ENCODE measurements around the gene ZFPL1. TPM values are rescaled to one million over a fixed set of nuclear protein-coding genes. Genes with fewer than 3 reads are reported as not detected.

Gene ZFPL1
- total and polyA plus RNA-seq, 4 donors = 12.3 to 19.2 (median 16.3) TPM

GRCh38 chr11:65087216-65087615 is 3.2 kb downstream of the ZFPL1 start:
- no peaks in the 10 kb centered on the region for H3K27me3 ChIP-seq (ENCODE audit: control insufficient read depth in 4 of 4, insufficient read depth in 4 of 4, low read length in 3 of 4)
- H3K4me1 ChIP-seq (ENCODE audit: control insufficient read depth in 4 of 4, insufficient read depth in 4 of 4, low read length in 3 of 4) = peaks cover 10 to 23% (median 18%) of the 10 kb centered on the region in 4 donors
- no peak for DNase-seq (ENCODE audit: low spot score)
- no peak for TF ChIP-seq HNF4A (conservative IDR thresholded peaks at IDR 0.05)
- TF ChIP-seq EGR1 (IDR thresholded peaks at IDR 0.05; ENCODE audit: low read depth in 2 of 2) = no peak
- no peak for TF ChIP-seq RXRA (IDR thresholded peaks at IDR 0.05)
- no peak for TF ChIP-seq NR2F2 (IDR thresholded peaks at IDR 0.05)
- no peak for TF ChIP-seq TAF1 (conservative IDR thresholded peaks at IDR 0.05)
- no peak for TF ChIP-seq YY1 (IDR thresholded peaks at IDR 0.05)
- TF ChIP-seq, protein P1, sequence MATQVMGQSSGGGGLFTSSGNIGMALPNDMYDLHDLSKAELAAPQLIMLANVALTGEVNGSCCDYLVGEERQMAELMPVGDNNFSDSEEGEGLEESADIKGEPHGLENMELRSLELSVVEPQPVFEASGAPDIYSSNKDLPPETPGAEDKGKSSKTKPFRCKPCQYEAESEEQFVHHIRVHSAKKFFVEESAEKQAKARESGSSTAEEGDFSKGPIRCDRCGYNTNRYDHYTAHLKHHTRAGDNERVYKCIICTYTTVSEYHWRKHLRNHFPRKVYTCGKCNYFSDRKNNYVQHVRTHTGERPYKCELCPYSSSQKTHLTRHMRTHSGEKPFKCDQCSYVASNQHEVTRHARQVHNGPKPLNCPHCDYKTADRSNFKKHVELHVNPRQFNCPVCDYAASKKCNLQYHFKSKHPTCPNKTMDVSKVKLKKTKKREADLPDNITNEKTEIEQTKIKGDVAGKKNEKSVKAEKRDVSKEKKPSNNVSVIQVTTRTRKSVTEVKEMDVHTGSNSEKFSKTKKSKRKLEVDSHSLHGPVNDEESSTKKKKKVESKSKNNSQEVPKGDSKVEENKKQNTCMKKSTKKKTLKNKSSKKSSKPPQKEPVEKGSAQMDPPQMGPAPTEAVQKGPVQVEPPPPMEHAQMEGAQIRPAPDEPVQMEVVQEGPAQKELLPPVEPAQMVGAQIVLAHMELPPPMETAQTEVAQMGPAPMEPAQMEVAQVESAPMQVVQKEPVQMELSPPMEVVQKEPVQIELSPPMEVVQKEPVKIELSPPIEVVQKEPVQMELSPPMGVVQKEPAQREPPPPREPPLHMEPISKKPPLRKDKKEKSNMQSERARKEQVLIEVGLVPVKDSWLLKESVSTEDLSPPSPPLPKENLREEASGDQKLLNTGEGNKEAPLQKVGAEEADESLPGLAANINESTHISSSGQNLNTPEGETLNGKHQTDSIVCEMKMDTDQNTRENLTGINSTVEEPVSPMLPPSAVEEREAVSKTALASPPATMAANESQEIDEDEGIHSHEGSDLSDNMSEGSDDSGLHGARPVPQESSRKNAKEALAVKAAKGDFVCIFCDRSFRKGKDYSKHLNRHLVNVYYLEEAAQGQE (IDR thresholded peaks at IDR 0.05) = no peak
- no peak for TF ChIP-seq HNF4G (IDR thresholded peaks at IDR 0.05)
- no peak for TF ChIP-seq RAD21 (IDR thresholded peaks at IDR 0.05)
- TF ChIP-seq, protein P2, sequence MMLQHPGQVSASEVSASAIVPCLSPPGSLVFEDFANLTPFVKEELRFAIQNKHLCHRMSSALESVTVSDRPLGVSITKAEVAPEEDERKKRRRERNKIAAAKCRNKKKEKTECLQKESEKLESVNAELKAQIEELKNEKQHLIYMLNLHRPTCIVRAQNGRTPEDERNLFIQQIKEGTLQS (IDR thresholded peaks at IDR 0.05) = no peak
- TF ChIP-seq, protein P3, sequence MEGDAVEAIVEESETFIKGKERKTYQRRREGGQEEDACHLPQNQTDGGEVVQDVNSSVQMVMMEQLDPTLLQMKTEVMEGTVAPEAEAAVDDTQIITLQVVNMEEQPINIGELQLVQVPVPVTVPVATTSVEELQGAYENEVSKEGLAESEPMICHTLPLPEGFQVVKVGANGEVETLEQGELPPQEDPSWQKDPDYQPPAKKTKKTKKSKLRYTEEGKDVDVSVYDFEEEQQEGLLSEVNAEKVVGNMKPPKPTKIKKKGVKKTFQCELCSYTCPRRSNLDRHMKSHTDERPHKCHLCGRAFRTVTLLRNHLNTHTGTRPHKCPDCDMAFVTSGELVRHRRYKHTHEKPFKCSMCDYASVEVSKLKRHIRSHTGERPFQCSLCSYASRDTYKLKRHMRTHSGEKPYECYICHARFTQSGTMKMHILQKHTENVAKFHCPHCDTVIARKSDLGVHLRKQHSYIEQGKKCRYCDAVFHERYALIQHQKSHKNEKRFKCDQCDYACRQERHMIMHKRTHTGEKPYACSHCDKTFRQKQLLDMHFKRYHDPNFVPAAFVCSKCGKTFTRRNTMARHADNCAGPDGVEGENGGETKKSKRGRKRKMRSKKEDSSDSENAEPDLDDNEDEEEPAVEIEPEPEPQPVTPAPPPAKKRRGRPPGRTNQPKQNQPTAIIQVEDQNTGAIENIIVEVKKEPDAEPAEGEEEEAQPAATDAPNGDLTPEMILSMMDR (IDR thresholded peaks at IDR 0.05; ENCODE audit: low read depth, low read length, missing input control) = no peak
- TF ChIP-seq SP1 (IDR thresholded peaks at IDR 0.05) = no peak
- no peak for TF ChIP-seq MAX (IDR thresholded peaks at IDR 0.05)
- TF ChIP-seq FOXA2 (IDR thresholded peaks at IDR 0.05) = no peak
- no peak for TF ChIP-seq GABPA (IDR thresholded peaks at IDR 0.05 in 1 of 2, conservative IDR thresholded peaks at IDR 0.05 in 1 of 2)
- no peaks in the 10 kb centered on the region for H3K9me3 ChIP-seq (ENCODE audit: control insufficient read depth in 4 of 4, low read length in 3 of 4)
- 91% methylated on average over 11 of the region's 11 CpGs for WGBS
- peaks cover 5 to 39% (median 13%) of the 10 kb centered on the region in 4 donors for H3K36me3 ChIP-seq (ENCODE audit: control insufficient read depth in 4 of 4, insufficient read depth in 3 of 4, low read depth in 1 of 4, low read length in 3 of 4)
- H3K9ac ChIP-seq (ENCODE audit: low read depth in 1 of 2, low read length in 2 of 2) = no peak overlapping the region
- H3K4me3 ChIP-seq (ENCODE audit: low read depth in 1 of 3, low read length in 3 of 3) = no peak overlapping the region
- no peak overlapping the region for H3K27ac ChIP-seq (ENCODE audit: low read depth in 1 of 2, low read length in 2 of 2)

- no peak overlapping the region for H3K27ac ChIP-seq (ENCODE audit: low read depth in 1 of 2, low read length in 2 of 2)
- peaks cover 10 to 23% (median 18%) of the 10 kb centered on the region in 4 donors for H3K4me1 ChIP-seq (ENCODE audit: control insufficient read depth in 4 of 4, insufficient read depth in 4 of 4, low read length in 3 of 4)
- DNase-seq (ENCODE audit: low spot score) = no peak
- H3K9ac ChIP-seq (ENCODE audit: low read depth in 1 of 2, low read length in 2 of 2) = no peak overlapping the region
- 95% methylated on average over 15 of the region's 15 CpGs for WGBS
- H3K9me3 ChIP-seq (ENCODE audit: control insufficient read depth in 4 of 4, low read length in 3 of 4) = no peaks in the 10 kb centered on the region
- H3K27me3 ChIP-seq (ENCODE audit: control insufficient read depth in 4 of 4, insufficient read depth in 4 of 4, low read length in 3 of 4) = no peaks in the 10 kb centered on the region
- H3K36me3 ChIP-seq (ENCODE audit: control insufficient read depth in 4 of 4, insufficient read depth in 3 of 4, low read depth in 1 of 4, low read length in 3 of 4) = peaks cover 5 to 39% (median 13%) of the 10 kb centered on the region in 4 donors
- H3K4me3 ChIP-seq (ENCODE audit: low read depth in 1 of 3, low read length in 3 of 3) = no peak overlapping the region
- TF ChIP-seq, protein P3 (IDR thresholded peaks at IDR 0.05; ENCODE audit: low read depth, low read length, missing input control) = no peak
Measured at GRCh38 chr11:65087827-65088226, 3.8 kb downstream of the ZFPL1 start.
